Neural cell (in vitro differentiated cells): ENCODE measurements around the gene KRT5. TPM values are rescaled to one million over a fixed set of nuclear protein-coding genes. Genes with fewer than 3 reads are reported as not detected.

Experiments used
- H2AFZ ChIP-seq: fragments of 200-600, 300-800 bp; sonication (generic), shearing (Covaris generic); 2 replicates; pipeline ENCODE4 v1.6.0; 2014; ENCODE audit warnings: low read depth, mild to moderate bottlenecking, antibody characterized with exemption, low read length, moderate library complexity
- H3F3A ChIP-seq: fragments of 200-600 bp; shearing (Covaris generic); 2 replicates; pipeline ENCODE4 v1.6.1; 2016; ENCODE audit warnings: mild to moderate bottlenecking, moderate library complexity, mixed read lengths, antibody characterized with exemption, low read length; ENCODE audit not compliant: insufficient read depth, poor library complexity, severe bottlenecking
- H3K27ac ChIP-seq: fragments of 200-600, 300-800 bp; sonication (generic), shearing (Covaris generic); 2 replicates; pipeline ENCODE4 v1.5.1; 2014; ENCODE audit warnings: mild to moderate bottlenecking, low read length, moderate library complexity
- H3K27me3 ChIP-seq: fragments of 300-800, 200-600 bp; sonication (generic), shearing (Covaris generic); 2 replicates; pipeline ENCODE4 v1.6.0; 2014; ENCODE audit warnings: mild to moderate bottlenecking, low read depth, low read length, moderate library complexity; ENCODE audit not compliant: insufficient read depth
- H3K36me3 ChIP-seq: fragments of 300-800, 200-600 bp; sonication (generic), shearing (Covaris generic); 2 replicates; pipeline ENCODE4 v1.5.1; 2014; ENCODE audit warnings: mild to moderate bottlenecking, antibody characterized with exemption, low read length, moderate library complexity; ENCODE audit not compliant: insufficient read depth
- H3K4me2 ChIP-seq: fragments of 300-800, 200-600 bp; sonication (generic), shearing (Covaris generic); 2 replicates; pipeline ENCODE4 v1.6.0; 2014; ENCODE audit warnings: mild to moderate bottlenecking, low read length
- H3K4me3 ChIP-seq: fragments of 300-800, 200-600 bp; sonication (generic), shearing (Covaris generic); 2 replicates; pipeline ENCODE4 v1.5.1; 2014; ENCODE audit warnings: mild to moderate bottlenecking, low read length, moderate library complexity
- H3K79me2 ChIP-seq: fragments of 200-600 bp; shearing (Covaris generic); replicated peaks from 2 replicates; pipeline ENCODE4 v1.6.0; 2014; ENCODE audit warnings: mild to moderate bottlenecking, low read length, moderate library complexity; ENCODE audit not compliant: insufficient read depth
- H3K9ac ChIP-seq: fragments of 300-800, 200-600 bp; sonication (generic), shearing (Covaris generic); 2 replicates; pipeline ENCODE4 v1.6.1; 2016; ENCODE audit warnings: mild to moderate bottlenecking, low read length, mixed read lengths
- H3K9me2 ChIP-seq: fragments of 200-600 bp; shearing (Covaris generic); 2 replicates; pipeline ENCODE4 v1.6.1; 2016; ENCODE audit warnings: mild to moderate bottlenecking, low read length, mixed read lengths; ENCODE audit not compliant: insufficient read depth
- H3K9me3 ChIP-seq: fragments of 200-600, 300-800 bp; sonication (generic), shearing (Covaris generic); 2 replicates; pipeline ENCODE4 v1.6.1; 2016; ENCODE audit warnings: mild to moderate bottlenecking, mixed run types, low read length, moderate library complexity, mixed read lengths
- H4K20me1 ChIP-seq: fragments of 200-600 bp; shearing (Covaris generic); 2 replicates; pipeline ENCODE4 v1.6.1; 2016; ENCODE audit warnings: mild to moderate bottlenecking, mixed run types; ENCODE audit not compliant: insufficient read depth
- CTCF ChIP-seq: fragments of 450-650 bp; IDR thresholded peaks from 2 replicates; pipeline ENCODE4 v1.5.1; 2014; ENCODE audit warnings: antibody characterized with exemption, mild to moderate bottlenecking, moderate library complexity; ENCODE audit not compliant: poor library complexity, severe bottlenecking
- EP300 ChIP-seq: fragments of 450-650 bp; conservative IDR thresholded peaks from 2 replicates; pipeline ENCODE4 v1.6.1; 2014; ENCODE audit warnings: antibody characterized with exemption, mild to moderate bottlenecking, moderate library complexity; ENCODE audit not compliant: poor library complexity, severe bottlenecking
- EZH2 ChIP-seq: fragments of 200-600, 300-800 bp; shearing (Covaris generic), sonication (generic); IDR thresholded peaks from 2 replicates; pipeline ENCODE4 v1.6.1; 2014; ENCODE audit warnings: antibody characterized with exemption, low read length, borderline replicate concordance, mild to moderate bottlenecking; ENCODE audit not compliant: insufficient read depth, poor library complexity, severe bottlenecking
- MXI1 ChIP-seq: fragments of 450-650 bp; conservative IDR thresholded peaks from 2 replicates; pipeline ENCODE4 v1.6.1; 2014; ENCODE audit warnings: antibody characterized with exemption, mild to moderate bottlenecking; ENCODE audit not compliant: poor library complexity, severe bottlenecking
- POLR2AphosphoS5 ChIP-seq: IDR thresholded peaks from 2 replicates; pipeline ENCODE4 v1.6.1; 2012
- RAD21 ChIP-seq: fragments of 450-650 bp; conservative IDR thresholded peaks from 2 replicates; pipeline ENCODE4 v1.6.1; 2014; ENCODE audit warnings: antibody characterized with exemption, mild to moderate bottlenecking, moderate library complexity
- REST ChIP-seq: IDR thresholded peaks from 2 replicates; pipeline ENCODE4 v1.6.1; 2012; ENCODE audit warnings: borderline replicate concordance
- SMC3 ChIP-seq: fragments of 450-650 bp; conservative IDR thresholded peaks from 2 replicates; pipeline ENCODE4 v1.6.1; 2014; ENCODE audit warnings: antibody characterized with exemption, mild to moderate bottlenecking, moderate library complexity; ENCODE audit not compliant: poor library complexity
- TAF1 ChIP-seq: IDR thresholded peaks from 2 replicates; pipeline ENCODE4 v1.6.1; 2012; ENCODE audit warnings: low read depth
- polyA plus RNA-seq: library from polyadenylated mRNA; depleted of rRNA; stranded (reverse); fragments of >200 nt; gene quantifications from 2 replicates; pipeline ENCODE4 v1.2.3, GENCODE V29; 2014

The KRT5 gene
- polyA plus RNA-seq, 1 donor from 2014 or later, result not detected

DNA sequence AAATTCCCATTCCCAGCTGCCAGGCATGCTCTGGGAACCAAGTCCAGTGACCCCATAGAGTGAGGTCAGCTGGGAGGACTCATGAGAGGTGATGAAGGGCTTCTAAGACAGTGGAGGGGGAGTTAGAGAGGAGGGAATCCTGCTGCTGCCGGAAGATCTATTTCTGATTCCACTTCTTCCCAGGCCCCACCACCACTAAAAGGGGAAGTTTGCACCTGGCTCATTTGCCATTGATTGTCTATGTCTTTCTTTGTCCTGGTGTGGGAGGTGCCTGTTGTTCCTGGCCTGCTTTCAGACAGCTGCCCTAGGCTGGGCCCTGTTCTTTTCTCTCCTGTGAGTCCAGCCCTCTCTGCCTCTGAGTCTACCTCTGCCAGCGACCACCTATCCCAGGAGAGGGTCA is 24.1 kb downstream of the KRT5 start:
- H3K9me2 ChIP-seq, result no peaks in the 10 kb centered on the region
- H4K20me1 ChIP-seq, result no peaks in the 10 kb centered on the region
- H3K79me2 ChIP-seq, result no peaks in the 10 kb centered on the region
- H3K27ac ChIP-seq, result no peak overlapping the region
- H3K36me3 ChIP-seq, result no peaks in the 10 kb centered on the region
- no peaks in the 10 kb centered on the region for H3K27me3 ChIP-seq
- H3K9me3 ChIP-seq, result no peaks in the 10 kb centered on the region
- no peak overlapping the region for H3K4me3 ChIP-seq
- TF ChIP-seq MXI1, result no peak
- no peak for TF ChIP-seq REST
- no peak for TF ChIP-seq RAD21
- TF ChIP-seq EZH2, result no peak
- TF ChIP-seq CTCF, result no peak
- TF ChIP-seq POLR2AphosphoS5, result no peak
- no peak for TF ChIP-seq TAF1
- TF ChIP-seq EP300, result no peak
- TF ChIP-seq SMC3, result no peak
- no peaks in the 10 kb centered on the region for H3F3A ChIP-seq
- no peak overlapping the region for H3K9ac ChIP-seq
- H2AFZ ChIP-seq, result no peak overlapping the region
- H3K4me2 ChIP-seq, result no peak overlapping the region

DNA sequence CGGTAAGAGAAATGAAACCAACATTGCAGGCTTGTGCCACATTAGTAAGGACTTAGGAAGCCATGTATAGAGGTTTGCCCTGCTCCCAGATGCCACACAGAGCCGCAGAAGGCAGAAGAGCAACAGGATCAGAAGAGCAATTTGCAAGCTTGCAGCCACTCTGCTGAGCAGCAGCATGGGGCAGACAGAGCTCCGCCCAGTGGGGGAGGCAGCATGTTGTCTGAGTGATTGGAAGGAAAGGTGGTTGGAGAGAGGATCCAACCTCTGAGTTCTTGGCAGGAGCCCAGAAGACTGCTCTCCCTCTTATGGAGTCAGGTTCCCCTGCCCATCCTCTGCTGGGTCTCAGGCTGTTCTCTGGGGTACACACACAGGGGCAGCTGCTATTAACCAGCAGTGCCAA is 24.8 kb downstream of the KRT5 start:
- Histone ChIP-seq H3K27ac (no peak overlapping the region), H3K9me3 (no peaks in the 10 kb centered on the region), H3K4me2 (no peak overlapping the region), H3K27me3 (no peaks in the 10 kb centered on the region), H3K36me3 (no peaks in the 10 kb centered on the region), H3K4me3 (no peak overlapping the region), H3K9me2 (no peaks in the 10 kb centered on the region), H2AFZ (no peak overlapping the region), H3K9ac (no peak overlapping the region), H3K79me2 (no peaks in the 10 kb centered on the region), H3F3A (no peaks in the 10 kb centered on the region), H4K20me1 (no peaks in the 10 kb centered on the region)
- no peak for TF ChIP-seq REST
- TF ChIP-seq RAD21, result no peak
- no peak for TF ChIP-seq EP300
- TF ChIP-seq SMC3, result no peak
- TF ChIP-seq TAF1, result no peak
- no peak for TF ChIP-seq CTCF
- no peak for TF ChIP-seq EZH2
- no peak for TF ChIP-seq MXI1
- TF ChIP-seq POLR2AphosphoS5, result no peak
